Mesenteric fat pad (tissue), 1 donor: ENCODE measurements around the gene NAGPA. TPM values are rescaled to one million over a fixed set of nuclear protein-coding genes. Genes with fewer than 3 reads are reported as not detected.
"Not testable (repeated sequence)": the region's sequence is repeated elsewhere in the genome, so short reads cannot be mapped to it uniquely, and the experiment has no call there.

Source experiments
- DNase-seq: peaks from one replicate; pipeline ENCODE4 v3.0.0-alpha.2; 2020; ENCODE audit warnings: low spot score
- long read RNA-seq: library from polyadenylated mRNA; unstranded; transcript quantifications from one replicate; pipeline ENCODE4 v2.0.0, GENCODE V29; 2020
- total RNA-seq: library from RNA; stranded (reverse); fragmentation: NEBNext Ultra II Directional; extraction: Animal tissue kit (Norgen Biotek cat#: 25700); gene quantifications from one replicate; pipeline ENCODE4 v1.2.1, GENCODE V29; 2021
- donor health status: DM: yes; HTN: yes; CAD: no.

Gene NAGPA, protein sequence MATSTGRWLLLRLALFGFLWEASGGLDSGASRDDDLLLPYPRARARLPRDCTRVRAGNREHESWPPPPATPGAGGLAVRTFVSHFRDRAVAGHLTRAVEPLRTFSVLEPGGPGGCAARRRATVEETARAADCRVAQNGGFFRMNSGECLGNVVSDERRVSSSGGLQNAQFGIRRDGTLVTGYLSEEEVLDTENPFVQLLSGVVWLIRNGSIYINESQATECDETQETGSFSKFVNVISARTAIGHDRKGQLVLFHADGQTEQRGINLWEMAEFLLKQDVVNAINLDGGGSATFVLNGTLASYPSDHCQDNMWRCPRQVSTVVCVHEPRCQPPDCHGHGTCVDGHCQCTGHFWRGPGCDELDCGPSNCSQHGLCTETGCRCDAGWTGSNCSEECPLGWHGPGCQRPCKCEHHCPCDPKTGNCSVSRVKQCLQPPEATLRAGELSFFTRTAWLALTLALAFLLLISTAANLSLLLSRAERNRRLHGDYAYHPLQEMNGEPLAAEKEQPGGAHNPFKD
- 12.1 TPM for total RNA-seq
- long read RNA-seq, transcript NAGPA-201 (10 exons, 2,202 nt) = major isoform, 32 of 71 reads
- long read RNA-seq, partial matches to known transcripts = 20 of 71 reads
- long read RNA-seq, other reads (novel, unspliced or antisense) = 19 of 71 reads

DNA sequence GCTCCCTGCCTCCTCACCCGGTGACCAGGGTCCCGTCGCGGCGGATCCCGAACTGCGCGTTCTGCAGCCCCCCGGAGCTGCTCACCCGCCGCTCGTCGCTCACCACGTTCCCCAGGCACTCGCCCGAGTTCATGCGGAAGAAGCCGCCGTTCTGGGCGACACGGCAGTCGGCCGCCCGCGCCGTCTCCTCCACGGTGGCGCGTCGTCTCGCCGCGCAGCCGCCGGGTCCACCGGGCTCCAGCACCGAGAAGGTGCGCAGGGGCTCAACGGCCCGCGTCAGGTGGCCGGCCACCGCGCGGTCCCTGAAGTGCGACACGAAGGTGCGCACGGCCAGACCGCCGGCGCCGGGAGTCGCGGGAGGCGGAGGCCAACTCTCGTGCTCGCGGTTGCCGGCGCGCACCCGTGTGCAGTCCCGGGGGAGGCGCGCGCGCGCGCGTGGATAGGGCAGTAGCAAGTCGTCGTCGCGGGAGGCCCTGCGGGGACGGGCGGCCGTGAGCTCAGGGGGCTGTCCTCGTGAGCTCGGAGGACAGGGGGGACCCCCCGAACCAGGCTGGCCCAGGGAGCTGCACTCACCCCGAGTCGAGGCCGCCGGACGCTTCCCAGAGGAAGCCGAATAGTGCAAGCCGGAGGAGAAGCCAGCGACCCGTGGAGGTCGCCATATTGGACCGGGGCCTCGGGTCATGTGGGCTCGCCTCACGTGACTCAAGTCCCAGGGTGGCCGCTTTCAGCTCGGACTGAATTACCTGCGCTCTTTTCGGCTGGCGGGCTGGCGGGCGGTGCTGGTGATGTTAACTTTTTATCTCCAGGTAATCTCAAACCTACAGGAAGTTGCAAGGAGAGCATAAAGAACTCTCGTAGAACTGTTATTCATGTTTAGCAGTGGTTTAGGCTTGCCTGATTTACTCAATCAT is at the start of gene NAGPA:
Gene NAGPA, minus strand, starts transcription at position 680 of the 911 bp plus-strand sequence. Its CDS starts 21 bp downstream, at position 659.
- DNase-seq = peak; percentile 95

DNA sequence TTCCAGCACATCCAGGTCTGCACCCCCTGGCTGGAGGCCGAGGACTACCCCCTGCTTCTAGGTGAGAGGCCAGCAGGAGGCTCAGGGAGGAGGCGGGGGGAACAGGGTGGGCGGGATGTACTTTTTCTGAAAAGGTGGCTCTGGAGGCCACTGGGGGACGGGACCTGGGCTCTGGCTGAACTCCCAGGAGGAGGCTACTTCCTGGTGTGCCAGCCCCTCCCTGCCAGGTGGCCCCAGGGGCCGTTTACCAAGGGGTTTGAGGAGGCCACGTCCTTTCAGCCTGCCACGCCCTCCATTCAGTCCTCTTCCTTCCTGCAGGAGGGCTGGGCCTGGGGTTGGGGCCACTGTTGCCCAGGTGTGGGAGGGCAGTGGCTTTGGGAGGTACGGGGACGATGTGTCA is 47.3 kb upstream of the NAGPA start:
- DNase-seq = not testable (repeated sequence)

DNA sequence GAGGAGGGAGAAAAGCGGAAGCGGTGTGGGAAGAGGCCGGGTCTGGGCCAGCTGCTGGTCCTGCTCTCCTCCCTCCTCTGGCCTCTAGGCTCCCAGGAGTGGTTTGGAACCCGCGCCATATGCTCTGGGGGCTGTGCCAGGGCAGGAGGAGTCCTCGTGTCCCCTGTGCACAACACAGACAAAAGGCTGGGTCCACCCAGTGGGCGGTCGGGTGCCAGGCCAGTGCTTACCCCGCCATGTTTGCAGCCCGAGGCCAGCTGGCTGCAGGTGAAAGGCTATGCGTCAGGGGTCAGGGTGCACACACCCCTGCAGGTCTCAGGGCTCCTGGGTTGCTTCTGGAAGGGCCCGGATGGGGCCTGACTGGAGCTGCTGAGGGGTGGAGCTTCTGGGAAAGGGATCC is 46.7 kb upstream of the NAGPA start:
- not testable (repeated sequence) for DNase-seq

DNA sequence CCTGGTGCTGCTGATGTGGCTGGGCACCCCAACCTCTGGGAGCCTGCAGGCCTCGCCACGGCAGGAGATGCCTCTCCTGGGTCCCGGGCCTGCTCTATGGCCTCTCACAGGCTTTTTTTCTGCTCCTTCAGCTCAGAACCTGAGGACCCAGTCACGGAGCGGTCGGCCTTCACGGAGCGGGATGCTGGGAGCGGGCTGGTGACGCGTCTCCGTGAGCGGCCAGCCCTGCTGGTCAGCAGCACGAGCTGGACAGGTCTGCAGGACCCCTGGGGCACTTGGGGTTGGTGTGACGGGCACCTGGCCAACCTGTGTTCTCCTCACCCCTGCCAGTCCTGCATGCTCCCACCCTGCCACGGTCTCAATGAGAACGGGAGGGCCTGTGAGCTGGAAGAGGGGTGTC is 44.9 kb upstream of the NAGPA start:
- DNase-seq = no peak

DNA sequence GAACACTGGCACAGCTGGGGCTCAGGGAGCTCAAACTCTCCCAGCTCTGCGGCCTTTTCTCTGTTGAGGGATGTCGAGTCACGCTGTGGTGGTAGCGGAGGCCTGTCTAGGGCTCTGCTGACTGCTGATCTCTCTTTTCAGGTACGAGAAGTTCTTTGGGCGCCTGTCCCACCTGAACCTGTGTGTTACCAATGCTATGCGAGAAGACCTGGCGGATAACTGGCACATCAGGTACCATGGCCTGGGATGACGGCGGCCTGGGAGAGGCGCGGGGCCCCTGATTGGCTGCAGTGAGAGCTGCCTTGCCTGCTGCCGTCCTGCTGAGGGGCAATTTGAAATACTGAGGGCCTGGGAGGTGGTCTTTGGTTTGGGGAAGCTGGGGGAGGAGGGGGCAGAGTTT is 43.6 kb upstream of the NAGPA start:
- DNase-seq = no peak

DNA sequence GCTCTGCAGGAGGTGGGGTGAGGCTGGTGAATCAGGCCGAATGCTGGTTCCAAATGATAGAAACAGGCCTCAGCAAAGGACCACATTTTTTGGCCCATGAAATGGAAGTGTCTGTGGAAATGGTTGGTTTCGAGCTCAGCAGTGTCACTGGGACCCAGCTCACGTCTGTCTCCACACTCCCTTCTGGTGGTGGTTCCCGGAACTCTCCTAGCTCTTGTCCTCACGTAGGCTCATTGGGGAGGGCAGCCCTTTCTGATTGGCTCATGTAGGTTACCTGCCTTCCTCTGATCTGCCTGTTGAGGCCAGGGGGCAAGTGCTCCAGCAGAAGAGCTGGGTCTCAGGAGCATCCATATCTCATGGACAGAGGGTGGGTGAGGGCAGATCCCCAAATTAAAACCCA is 41.9 kb upstream of the NAGPA start:
- no peak for DNase-seq

DNA sequence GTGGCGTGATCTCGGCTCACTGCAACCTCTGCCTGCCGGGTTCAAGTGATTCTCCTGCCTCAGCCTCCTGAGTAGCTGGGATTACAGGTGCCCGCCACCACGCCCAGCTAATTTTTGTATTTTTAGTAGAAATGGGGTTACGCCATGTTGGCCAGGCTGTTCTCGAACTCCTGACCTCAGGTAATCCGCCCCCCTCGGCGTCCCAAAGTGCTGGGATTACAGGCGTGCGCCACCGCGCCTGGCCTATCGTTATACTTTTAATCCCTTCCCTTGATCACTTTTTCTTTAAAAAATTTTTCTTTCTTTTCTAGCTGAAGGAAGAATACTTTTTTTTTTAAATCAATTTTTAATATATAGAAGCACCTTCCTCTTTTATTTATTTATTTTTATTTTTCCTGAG is 40.0 kb upstream of the NAGPA start:
- DNase-seq = not testable (repeated sequence)

DNA sequence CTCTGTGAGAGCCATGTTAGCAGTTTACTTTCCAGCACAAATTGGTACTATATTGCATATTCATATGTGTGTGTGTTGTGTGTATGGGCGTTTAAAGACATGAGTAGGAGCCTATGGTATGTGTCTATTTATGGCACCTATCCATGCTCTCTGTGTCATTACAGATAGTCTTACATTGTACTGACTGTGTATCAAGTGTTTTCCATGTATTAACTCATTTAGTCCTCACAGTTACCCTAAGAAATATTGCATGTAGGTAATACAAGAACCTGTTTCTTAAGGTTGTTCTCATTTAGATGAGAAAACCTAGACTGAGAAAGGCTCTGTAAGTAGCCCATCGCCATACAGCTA is 39.5 kb upstream of the NAGPA start:
- DNase-seq = no peak

DNA sequence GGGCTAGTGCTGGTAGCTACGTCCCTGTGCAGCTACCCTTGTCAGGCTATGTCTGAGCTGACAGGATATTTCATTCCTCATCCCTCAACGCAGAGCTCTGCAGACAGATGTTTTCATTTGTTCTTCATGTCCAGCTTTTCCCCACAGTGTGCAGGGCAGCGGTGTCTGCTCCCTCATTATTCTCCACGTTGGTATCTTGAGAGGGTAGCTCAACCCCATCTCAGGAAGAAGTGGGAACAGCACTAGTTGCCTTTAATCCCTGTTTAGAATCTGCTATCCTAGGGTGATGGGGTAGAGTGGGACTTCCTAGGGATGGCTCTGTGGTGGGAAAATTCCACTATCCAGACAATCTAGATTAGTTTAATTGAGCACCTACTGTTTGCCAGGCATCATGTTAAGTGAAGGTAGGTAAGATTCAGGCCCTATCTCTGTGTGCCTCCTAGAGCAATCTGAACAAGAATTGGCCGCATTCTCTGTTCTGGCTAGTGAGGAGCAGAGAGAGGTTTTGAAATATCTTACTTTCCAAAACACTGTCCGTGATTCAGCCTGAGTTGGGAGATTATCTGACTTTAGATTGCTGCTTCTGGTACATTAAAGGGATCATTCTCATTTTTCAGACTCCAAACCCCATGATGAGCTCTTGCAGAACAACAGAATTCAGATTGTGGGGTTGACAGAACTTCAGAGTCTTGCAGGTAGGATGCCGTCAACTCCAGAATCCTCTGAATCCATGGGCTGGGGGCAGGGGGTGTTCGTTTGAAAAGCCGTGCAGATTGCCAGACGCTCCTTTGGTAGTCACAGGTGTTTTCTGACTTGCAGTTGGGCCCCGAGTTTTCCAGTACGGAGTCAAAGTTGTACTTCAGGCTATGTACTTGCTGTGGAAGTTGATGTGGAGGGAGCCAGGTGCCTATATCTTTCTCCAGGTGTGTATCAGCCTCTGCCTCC is 38.9 kb upstream of the NAGPA start:
- DNase-seq = no peak

DNA sequence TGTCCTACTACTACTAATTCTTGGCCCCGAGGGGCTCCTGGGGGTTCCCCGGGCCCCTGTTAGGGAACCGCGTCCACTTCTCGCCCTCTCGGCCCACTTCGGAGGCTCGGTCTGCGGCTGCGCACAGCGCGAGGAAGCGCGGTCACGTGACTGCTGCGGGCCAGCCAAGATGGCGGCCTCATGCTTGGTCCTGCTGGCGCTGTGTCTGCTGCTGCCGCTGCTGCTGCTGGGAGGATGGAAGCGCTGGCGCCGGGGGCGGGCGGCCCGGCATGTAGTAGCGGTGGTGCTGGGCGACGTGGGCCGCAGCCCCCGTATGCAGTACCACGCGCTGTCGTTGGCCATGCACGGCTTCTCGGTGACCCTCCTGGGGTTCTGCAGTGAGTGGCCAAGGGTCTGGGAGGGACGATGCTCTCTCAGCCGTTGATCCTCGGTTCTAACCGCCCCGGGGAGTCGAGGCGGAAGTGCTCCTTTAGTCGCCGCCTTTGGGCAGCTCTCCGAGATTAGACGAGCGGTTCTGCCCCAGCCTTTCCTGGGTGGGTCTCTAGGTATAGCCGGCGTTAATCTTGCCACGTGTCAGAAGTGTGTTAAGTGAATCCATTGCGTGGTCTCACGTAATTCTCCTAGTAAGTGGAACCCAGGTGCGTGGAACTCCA is 38.1 kb upstream of the NAGPA start, which contains the start of gene ALG1:
Gene ALG1, plus strand, starts transcription at position 163 of the 653 bp plus-strand sequence. Its CDS starts 7 bp downstream, at position 170.
- DNase-seq = peak; percentile 98

DNA sequence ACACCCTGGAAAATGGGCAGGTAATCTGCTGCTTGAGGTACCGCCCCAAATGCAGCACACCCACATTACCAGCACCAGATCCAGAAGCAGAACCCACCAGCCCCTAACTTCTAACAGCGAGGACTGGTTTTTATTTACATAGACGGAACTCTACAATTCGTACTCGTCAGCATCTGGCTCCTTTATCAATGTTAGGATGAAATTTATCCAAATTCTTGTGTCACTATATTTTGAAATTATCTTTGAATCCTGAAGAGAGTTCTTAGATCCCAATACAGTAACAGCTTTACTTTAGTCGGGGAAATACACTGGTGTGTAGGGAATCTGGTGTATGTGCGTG is 37.6 kb upstream of the NAGPA start:
- no peak for DNase-seq

DNA sequence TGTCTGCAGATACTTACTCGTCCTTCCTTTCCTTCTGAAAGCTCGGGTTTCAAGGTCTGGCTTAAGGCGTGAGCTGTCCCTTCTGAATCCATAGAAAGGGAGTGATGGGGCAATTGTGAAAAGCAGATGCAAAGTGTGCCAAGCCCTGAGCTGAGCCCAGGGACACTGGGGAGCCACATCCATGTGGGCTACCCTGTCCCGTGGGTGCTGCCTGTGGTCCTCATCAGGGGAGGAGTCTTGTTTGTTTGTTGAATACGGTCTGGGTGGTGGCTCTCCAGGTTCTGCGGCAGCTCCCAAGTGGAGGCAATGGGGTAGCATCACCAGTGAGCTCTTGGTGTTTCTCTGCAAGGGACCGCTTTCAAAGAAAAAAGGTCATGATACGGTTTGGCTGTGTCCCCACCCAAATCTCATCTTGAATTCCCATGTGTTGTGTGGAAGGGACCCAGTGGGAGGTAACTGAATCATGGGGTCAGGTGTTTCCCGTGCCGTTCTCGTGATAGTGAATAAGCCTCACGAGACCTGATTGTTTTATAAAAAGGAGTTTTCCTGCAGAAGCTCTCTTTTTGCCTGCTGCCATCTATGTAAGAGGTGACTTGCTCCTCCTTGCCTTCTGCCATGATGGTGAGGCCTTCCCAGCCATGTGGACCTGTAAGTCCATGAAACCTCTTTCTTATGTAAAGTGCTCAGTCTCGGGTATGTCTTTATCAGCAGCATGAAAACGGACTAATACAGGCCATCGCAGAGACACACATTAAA is 36.9 kb upstream of the NAGPA start:
- no peak for DNase-seq

DNA sequence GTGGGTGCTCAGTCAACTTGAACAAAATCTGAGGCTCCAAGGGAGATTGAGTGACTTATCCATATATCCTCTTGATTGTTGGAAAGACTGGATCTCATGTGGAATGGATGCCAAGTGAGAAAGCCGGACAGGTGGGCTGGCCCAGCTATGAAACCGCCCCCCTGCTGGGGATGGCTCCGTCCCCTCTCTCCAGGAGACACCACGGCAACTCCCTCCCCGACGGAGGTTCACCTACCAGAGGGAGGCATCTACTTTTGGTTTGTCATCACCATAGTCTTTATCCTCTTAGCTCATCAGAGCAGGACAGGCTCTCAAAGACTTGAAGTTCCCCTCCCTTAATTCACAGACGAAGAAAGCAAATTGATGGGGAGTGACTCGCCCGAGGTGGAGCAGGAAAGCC is 36.1 kb upstream of the NAGPA start:
- DNase-seq = no peak

DNA sequence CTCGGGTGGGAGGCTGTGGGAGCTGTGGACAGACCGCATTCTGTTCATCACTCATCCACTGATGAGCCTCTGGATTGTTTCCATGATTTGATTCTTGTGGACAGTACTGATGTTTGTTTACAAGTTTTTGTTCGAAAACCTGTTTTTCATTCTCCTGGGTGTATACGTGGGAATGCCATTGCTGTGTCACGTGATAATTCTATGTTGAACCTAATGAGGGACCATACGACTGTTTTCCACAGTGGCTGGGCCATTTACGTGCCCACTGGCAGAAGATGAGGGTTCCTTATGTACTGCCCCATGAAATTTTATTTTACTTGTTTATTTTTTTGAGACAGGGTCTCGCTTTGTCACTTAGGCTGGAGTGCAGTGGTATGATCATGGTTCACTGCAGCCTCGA is 35.3 kb upstream of the NAGPA start:
- no peak for DNase-seq

DNA sequence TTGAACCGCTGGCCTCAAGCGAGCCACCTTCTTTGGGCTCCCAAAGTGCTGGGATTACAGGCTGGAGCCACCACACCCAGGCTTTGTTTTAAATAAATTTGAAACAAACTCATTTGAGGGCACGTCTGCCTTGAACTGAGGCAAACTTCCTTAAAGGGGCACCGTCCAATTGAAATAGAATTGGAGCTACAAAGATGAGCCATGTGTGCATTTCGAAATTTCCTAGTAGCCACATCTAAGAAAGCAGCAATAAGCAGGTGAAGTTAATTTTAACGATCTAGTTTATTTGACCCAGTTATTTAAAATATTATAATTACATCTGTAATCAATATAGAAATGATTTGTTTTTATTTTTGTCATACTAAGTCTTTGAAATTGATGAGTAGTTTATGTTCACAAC is 32.8 kb upstream of the NAGPA start:
- no peak for DNase-seq

DNA sequence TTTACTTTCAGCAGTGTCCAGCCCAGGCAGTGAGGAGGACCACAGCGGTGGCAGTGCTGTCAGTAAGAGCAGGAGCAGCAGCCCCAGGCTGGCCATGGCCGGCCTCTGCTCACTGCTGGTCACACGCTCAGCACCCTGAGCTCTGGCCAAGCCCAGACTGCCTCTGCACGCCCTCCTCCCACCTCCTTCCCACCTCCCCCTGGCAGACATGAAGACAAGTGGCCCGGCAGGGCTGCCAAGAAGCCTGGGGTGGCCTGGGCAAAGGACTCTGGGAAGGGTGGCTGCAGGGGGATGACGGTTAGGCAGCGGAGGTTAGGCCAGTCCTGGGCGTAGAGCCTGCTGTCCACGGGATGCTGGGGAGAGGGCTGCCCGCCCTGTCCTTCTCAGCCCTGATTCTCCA is 32.1 kb upstream of the NAGPA start, which contains the start of gene C16orf89:
Gene C16orf89, minus strand, starts transcription at position 144 of the 400 bp plus-strand sequence. Its CDS starts 48 bp downstream, at position 96.
- no peak for DNase-seq

DNA sequence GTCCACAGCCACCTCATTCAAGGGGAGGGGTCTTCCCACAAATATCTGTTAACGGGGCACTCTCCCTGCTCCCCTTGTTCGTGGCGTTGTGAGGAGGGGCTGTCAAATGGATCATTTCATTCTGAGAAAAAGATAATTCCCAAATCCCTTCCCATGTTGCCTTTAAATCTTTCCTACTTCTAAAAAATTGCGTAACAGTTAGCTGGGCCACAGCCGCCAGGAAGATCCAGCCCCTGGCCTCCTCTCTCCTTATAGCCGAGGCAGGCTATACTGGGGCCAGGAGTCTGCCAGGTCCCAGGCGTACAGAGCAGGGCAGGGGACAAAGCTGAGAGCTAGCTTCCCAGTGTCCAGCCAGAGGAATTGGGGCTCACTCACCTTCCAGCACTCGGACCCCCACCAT is 31.6 kb upstream of the NAGPA start:
- DNase-seq = no peak

DNA sequence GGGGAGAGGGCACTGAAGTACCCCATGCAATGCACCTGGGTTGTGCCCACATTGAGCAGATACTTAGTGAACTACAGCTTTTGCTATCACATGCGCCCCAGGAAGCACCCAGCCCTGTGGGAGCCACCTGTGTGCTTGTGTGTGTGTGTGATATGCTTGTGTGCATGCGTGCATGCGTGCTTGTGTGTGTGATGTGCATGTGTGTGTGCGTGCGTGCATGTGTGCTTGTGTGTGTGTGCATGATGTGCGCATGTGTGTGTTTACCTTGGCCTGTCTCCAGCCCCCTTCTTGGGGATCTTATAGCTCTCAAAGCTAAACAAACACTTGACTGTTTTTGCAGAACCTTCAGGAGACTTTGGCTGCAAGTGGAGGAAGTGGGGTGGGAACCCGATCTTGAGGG is 31.2 kb upstream of the NAGPA start:
- DNase-seq = no peak
